Parathyroid adenoma (tissue), 2 donors: ENCODE results near the gene PEX26.
"Not testable (repeated sequence)": the region's sequence is repeated elsewhere in the genome, so short reads cannot be mapped to it uniquely, and the experiment has no call there.

Experiments
- H2AFZ ChIP-seq: fragments of 300-600 bp; sonication (generic); one replicate; pipeline ENCODE4 v1.7.0; 2017; ENCODE audit warnings: antibody characterized with exemption, mild to moderate bottlenecking
- H3K27ac ChIP-seq: fragments of 300-600 bp; sonication (generic); one replicate; pipeline ENCODE4 v1.7.0; 2017
- H3K27me3 ChIP-seq: fragments of 300-600 bp; sonication (generic); one replicate; pipeline ENCODE4 v1.7.0; 2017; ENCODE audit warnings: low read length; ENCODE audit not compliant: control insufficient read depth, insufficient read depth
- H3K36me3 ChIP-seq: fragments of 300-600 bp; sonication (generic); one replicate; pipeline ENCODE4 v1.7.0; 2017; ENCODE audit warnings: low read length; ENCODE audit not compliant: control insufficient read depth, insufficient read depth
- H3K4me1 ChIP-seq: fragments of 300-600 bp; sonication (generic); one replicate; pipeline ENCODE4 v1.7.0; 2017; ENCODE audit warnings: control low read depth
- H3K4me2 ChIP-seq: fragments of 300-600 bp; sonication (generic); one replicate; pipeline ENCODE4 v1.7.0; 2017; ENCODE audit warnings: low read length
- H3K4me3 ChIP-seq: fragments of 300-600 bp; sonication (generic); one replicate; pipeline ENCODE4 v1.7.0; 2017; ENCODE audit warnings: low read depth, low read length
- H3K79me2 ChIP-seq: fragments of 300-600 bp; sonication (generic); one replicate; pipeline ENCODE4 v1.7.0; 2017; ENCODE audit warnings: control low read depth
- H3K9ac ChIP-seq: fragments of 300-600 bp; sonication (generic); one replicate; pipeline ENCODE4 v1.7.0; 2017; ENCODE audit warnings: mild to moderate bottlenecking
- H3K9me3 ChIP-seq: fragments of 300-600 bp; sonication (generic); one replicate; pipeline ENCODE4 v1.7.0; 2017; ENCODE audit warnings: low read length; ENCODE audit not compliant: control insufficient read depth
- TF ChIP-seq, protein P1 (sequence below): fragments of 300-600 bp; sonication (generic); IDR thresholded peaks from one replicate; pipeline ENCODE4 v1.7.0; 2017; ENCODE audit warnings: antibody characterized with exemption, mild to moderate bottlenecking
- donor health status: primary hyperparathyroidism.

The PEX26 gene

DNA sequence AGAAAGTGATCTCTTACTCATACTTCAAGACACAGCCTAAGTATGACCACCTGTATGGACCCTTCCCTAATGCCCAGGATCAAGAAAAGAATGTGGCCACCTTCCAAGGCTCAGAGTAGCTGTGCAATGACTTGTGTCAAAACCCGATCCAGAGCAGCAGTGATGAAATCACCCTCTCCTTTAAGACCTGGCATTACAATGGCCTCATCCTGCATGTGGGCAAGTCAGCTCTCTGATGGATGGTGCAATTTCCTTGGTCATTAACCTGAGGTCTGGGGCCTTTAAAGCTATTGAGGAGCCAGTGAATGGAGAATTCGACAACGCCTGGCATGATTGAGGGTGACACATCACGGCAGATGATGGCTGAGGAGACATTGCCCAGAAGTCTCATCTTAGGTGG is 23.7 kb downstream of the PEX26 start:
- Histone ChIP-seq H3K27ac (no peak overlapping the region), H3K79me2 (no peaks in the 10 kb centered on the region), H3K9ac (no peak overlapping the region), H3K27me3 (no peaks in the 10 kb centered on the region), H2AFZ (no peak overlapping the region), H3K4me2 (no peak overlapping the region), H3K4me3 (no peak overlapping the region), H3K9me3 (no peaks in the 10 kb centered on the region), H3K36me3 (no peaks in the 10 kb centered on the region), H3K4me1 (no peaks in the 10 kb centered on the region)
- TF ChIP-seq, protein P1, sequence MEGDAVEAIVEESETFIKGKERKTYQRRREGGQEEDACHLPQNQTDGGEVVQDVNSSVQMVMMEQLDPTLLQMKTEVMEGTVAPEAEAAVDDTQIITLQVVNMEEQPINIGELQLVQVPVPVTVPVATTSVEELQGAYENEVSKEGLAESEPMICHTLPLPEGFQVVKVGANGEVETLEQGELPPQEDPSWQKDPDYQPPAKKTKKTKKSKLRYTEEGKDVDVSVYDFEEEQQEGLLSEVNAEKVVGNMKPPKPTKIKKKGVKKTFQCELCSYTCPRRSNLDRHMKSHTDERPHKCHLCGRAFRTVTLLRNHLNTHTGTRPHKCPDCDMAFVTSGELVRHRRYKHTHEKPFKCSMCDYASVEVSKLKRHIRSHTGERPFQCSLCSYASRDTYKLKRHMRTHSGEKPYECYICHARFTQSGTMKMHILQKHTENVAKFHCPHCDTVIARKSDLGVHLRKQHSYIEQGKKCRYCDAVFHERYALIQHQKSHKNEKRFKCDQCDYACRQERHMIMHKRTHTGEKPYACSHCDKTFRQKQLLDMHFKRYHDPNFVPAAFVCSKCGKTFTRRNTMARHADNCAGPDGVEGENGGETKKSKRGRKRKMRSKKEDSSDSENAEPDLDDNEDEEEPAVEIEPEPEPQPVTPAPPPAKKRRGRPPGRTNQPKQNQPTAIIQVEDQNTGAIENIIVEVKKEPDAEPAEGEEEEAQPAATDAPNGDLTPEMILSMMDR: no peak

DNA sequence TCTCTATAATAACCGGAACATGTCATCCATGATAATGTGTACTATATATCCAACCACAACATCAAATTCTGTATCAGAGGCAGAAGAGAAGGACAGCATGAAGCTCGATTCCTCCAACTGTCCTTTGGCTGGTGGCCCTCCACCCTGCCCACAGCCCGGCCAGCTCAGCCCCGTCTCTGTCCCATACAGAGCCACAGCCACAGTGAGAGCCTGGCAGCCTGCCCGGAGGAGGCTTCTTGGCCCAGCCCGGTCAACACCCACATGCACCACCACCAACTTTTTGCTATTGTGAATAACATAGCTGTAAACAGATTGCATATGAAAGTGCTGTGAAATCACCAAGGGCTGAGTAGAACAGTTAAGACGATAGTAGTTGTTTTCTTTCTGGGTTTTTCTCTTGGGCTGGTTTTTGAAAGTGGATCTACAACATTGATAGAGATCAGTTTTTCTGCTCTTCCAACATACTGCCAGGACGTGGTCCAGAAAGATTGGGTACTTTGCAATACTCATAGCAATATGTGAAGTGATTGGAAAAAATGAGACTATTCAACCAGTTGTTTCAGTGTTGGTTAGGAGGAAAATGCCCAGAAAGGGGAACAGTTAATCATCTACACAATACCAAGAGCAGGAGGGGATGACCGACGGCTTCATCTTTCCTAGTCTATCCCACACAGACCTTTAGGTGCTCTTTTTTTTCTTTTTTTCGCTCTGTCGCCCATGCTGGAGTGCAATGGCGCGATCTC is 25.9 kb downstream of the PEX26 start:
- Histone ChIP-seq H3K36me3 (no peaks in the 10 kb centered on the region), H3K4me2 (no peak overlapping the region), H3K79me2 (no peaks in the 10 kb centered on the region), H2AFZ (no peak overlapping the region), H3K27me3 (no peaks in the 10 kb centered on the region), H3K27ac (no peak overlapping the region), H3K9me3 (no peaks in the 10 kb centered on the region), H3K9ac (no peak overlapping the region), H3K4me1 (no peaks in the 10 kb centered on the region), H3K4me3 (no peak overlapping the region)
- TF ChIP-seq, protein P1: no peak

DNA sequence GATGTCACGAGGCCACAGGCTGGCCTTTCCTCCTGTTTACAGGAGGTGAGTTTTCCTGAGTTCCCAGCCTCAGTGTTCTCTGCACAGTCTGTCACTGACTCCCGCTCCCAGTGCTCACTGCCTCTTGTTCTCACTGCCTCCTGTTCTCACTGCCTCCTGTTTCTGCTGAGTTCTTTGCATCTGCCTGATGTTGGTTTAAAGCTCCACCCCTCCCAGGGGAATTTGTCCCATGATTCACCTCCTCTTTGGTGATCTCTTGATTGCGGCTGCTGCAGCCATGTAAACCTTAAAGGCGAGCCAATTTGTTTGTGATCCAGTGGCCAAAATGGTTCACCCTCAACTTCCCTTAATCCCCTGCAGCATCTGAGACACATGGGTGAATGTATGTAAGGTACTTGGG is 26.8 kb downstream of the PEX26 start:
- no peak overlapping the region for H3K4me2 ChIP-seq
- no peak overlapping the region for H3K4me3 ChIP-seq
- no peak overlapping the region for H3K27ac ChIP-seq
- H3K9me3 ChIP-seq: no peaks in the 10 kb centered on the region
- H3K27me3 ChIP-seq: no peaks in the 10 kb centered on the region
- H3K9ac ChIP-seq: no peak overlapping the region
- H3K4me1 ChIP-seq: no peaks in the 10 kb centered on the region
- no peaks in the 10 kb centered on the region for H3K36me3 ChIP-seq
- TF ChIP-seq, protein P1: no peak
- no peak overlapping the region for H2AFZ ChIP-seq
- H3K79me2 ChIP-seq: no peaks in the 10 kb centered on the region

DNA sequence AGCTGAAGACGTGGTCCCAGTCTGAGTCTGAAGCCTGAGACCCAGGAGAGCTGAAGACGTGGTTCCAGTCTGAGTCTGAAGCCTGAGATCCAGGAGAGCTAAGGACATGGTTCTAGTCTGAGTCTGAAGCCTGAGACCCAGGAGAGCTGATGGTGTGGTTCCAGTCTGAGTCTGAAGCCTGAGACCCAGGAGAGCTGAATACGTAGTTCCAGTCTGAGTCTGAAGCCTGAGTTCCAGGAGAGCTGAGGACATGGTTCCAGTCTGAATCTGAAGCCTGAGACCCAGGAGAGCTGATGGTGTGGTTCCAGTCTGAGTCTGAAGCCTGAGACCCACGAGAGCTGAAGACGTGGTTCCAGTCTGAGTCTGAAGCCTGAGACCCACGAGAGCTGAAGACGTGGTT is 28.2 kb downstream of the PEX26 start:
- not testable (repeated sequence) for H3K9ac ChIP-seq

DNA sequence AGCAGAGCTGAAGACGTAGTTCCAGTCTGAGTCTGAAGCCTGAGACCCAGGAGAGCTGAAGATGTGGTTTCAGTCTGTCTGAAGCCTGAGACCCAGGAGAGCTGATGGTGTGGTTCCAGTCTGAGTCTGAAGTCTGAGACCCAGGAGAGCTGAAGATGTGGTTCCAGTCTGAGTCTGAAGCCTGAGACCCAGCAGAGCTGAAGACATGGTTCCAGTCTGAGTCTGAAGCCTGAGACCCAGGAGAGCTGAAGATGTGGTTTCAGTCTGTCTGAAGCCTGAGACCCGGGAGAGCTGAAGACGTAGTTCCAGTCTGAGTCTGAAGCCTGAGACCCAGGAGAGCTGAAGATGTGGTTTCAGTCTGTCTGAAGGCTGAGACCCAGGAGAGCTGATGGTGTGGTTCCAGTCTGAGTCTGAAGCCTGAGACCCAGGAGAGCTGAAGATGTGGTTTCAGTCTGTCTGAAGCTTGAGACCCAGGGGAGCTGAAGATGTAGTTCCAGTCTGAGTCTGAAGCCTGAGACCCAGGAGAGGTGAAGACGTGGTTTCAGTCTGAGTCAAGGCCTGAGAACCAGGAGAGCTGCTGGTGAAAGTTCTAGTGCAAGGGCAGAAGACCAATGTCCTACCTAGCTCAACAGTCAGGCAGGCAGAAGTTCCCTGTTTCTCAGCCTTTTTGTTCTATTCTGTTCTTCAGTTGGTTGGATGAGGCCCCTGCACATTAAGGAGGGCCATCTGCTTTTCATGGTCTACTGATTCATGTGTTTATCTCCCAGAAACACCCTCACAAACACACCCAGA is 29.0 kb downstream of the PEX26 start:
- H3K4me2 ChIP-seq, H3K79me2 ChIP-seq, H3K36me3 ChIP-seq, H3K4me1 ChIP-seq, H3K9me3 ChIP-seq, H3K27ac ChIP-seq, H3K4me3 ChIP-seq, H2AFZ ChIP-seq, H3K9ac ChIP-seq, H3K27me3 ChIP-seq: not testable (repeated sequence)

More for the DNA sequence above, 28.2 kb downstream of the PEX26 start:
- H3K4me1 ChIP-seq, H3K36me3 ChIP-seq, H3K4me2 ChIP-seq, H3K27me3 ChIP-seq, H3K9me3 ChIP-seq, H2AFZ ChIP-seq, H3K27ac ChIP-seq, H3K4me3 ChIP-seq, H3K79me2 ChIP-seq: not testable (repeated sequence)
